ENCODE measurements around the gene STX11. TPM values are rescaled to one million over a fixed set of nuclear protein-coding genes. Genes with fewer than 3 reads are reported as not detected.

Gene STX11
- total RNA-seq, 2 experiments from 2014 or later: 19.6 to 20.9 TPM

GRCh38 chr6:144155529-144155928 is 5.2 kb downstream of the STX11 start:
- H3K36me3 Mint-ChIP-seq (ENCODE audit: low read depth): peaks cover 73% of the 10 kb centered on the region
- no peaks in the 10 kb centered on the region for H3K9me3 Mint-ChIP-seq (ENCODE audit: low read depth)
- CTCF ChIA-PET: no interaction called here
- no peaks in the 10 kb centered on the region for H3K27me3 Mint-ChIP-seq
- POLR2A ChIA-PET: no interaction called here
- H3K4me1 Mint-ChIP-seq: peaks cover 59% of the 10 kb centered on the region
- ATAC-seq (peak; percentile 39), DNase-seq (no peak)
- intact Hi-C loops (cut with DNase I, micrococcal nuclease): loop anchor here in 1 of 2 experiments (10.0 kb wide), 2 partner anchors 1211 to 1659 kb away; partner anchors contain the start of genes FBXO30 and HIVEP2
- no peak overlapping the region for H3K27ac Mint-ChIP-seq
- no peak overlapping the region for H3K4me3 Mint-ChIP-seq

GRCh38 chr6:144156338-144156737 is 6.0 kb downstream of the STX11 start:
- intact Hi-C loops (cut with DNase I, micrococcal nuclease): loop anchor here in 1 of 2 experiments (10.0 kb wide), 2 partner anchors 1212 to 1658 kb away; partner anchors contain the start of genes FBXO30 and HIVEP2
- peaks cover 59% of the 10 kb centered on the region for H3K4me1 Mint-ChIP-seq
- DNase-seq (no peak), ATAC-seq (no peak)
- H3K27me3 Mint-ChIP-seq: no peaks in the 10 kb centered on the region
- ChIA-PET POLR2A (no interaction called here), CTCF (interaction anchor here (1.0 kb wide), 2 partner anchors 25 to 218 kb away, joined by 3 to 4 read pairs; no protein-coding TSS in a partner anchor)
- H3K4me3 Mint-ChIP-seq: no peak overlapping the region
- peaks cover 73% of the 10 kb centered on the region for H3K36me3 Mint-ChIP-seq (ENCODE audit: low read depth)
- no peak overlapping the region for H3K27ac Mint-ChIP-seq
- H3K9me3 Mint-ChIP-seq (ENCODE audit: low read depth): no peaks in the 10 kb centered on the region

- Mint-ChIP-seq H3K4me3 (no peak overlapping the region), H3K4me1 (peaks cover 53% of the 10 kb centered on the region), H3K27ac (no peak overlapping the region), H3K9me3 (ENCODE audit: low read depth) (no peaks in the 10 kb centered on the region), H3K36me3 (ENCODE audit: low read depth) (peaks cover 74% of the 10 kb centered on the region), H3K27me3 (no peaks in the 10 kb centered on the region)
- DNase-seq (no peak), ATAC-seq (no peak)
- intact Hi-C loops (cut with DNase I, micrococcal nuclease): loop anchor here in 1 of 2 experiments (10.0 kb wide), 2 partner anchors 1212 to 1658 kb away; partner anchors contain the start of genes FBXO30 and HIVEP2
- CTCF ChIA-PET: interaction anchor here (1.0 kb wide), 2 partner anchors 26 to 219 kb away, joined by 3 to 4 read pairs; no protein-coding TSS in a partner anchor
- POLR2A ChIA-PET: no interaction called here
These were observed 6.7 kb downstream of the STX11 start for GRCh38 chr6:144156991-144157390.

- CTCF ChIA-PET: interaction anchor here (1.1 kb wide), 1 partner anchor 44 kb away, joined by 4 read pairs; no protein-coding TSS in a partner anchor
These were observed 7.8 kb downstream of the STX11 start for GRCh38 chr6:144158133-144158532.

GRCh38 chr6:144159223-144159622 is 8.9 kb downstream of the STX11 start:
- Mint-ChIP-seq H3K9me3 (ENCODE audit: low read depth) (no peaks in the 10 kb centered on the region), H3K36me3 (ENCODE audit: low read depth) (peaks cover 58% of the 10 kb centered on the region), H3K27ac (no peak overlapping the region), H3K4me1 (peaks cover 34% of the 10 kb centered on the region), H3K4me3 (no peak overlapping the region), H3K27me3 (no peaks in the 10 kb centered on the region)
- CTCF ChIA-PET: interaction anchor here (0.6 to 1.1 kb wide), 2 partner anchors 45 to 391 kb away, joined by 3 to 4 read pairs; no protein-coding TSS in a partner anchor
- DNase-seq (no peak), ATAC-seq (no peak)
- POLR2A ChIA-PET: interaction anchor here (0.8 kb wide), 1 partner anchor 65 kb away, joined by 6 read pairs; no protein-coding TSS in a partner anchor
- intact Hi-C loops (cut with DNase I, micrococcal nuclease): loop anchor here in 1 of 2 experiments (10.0 kb wide), 2 partner anchors 1214 to 1656 kb away; partner anchors contain the start of genes FBXO30 and HIVEP2

More at GRCh38 chr6:144158133-144158532, 7.8 kb downstream of the STX11 start:
- intact Hi-C loops (cut with DNase I, micrococcal nuclease): loop anchor here in 1 of 2 experiments (10.0 kb wide), 2 partner anchors 1213 to 1657 kb away; partner anchors contain the start of genes FBXO30 and HIVEP2
- H3K27me3 Mint-ChIP-seq: no peaks in the 10 kb centered on the region
- peaks cover 44% of the 10 kb centered on the region for H3K4me1 Mint-ChIP-seq
- H3K27ac Mint-ChIP-seq: no peak overlapping the region
- DNase-seq (no peak), ATAC-seq (no peak)
- POLR2A ChIA-PET: no interaction called here
- no peaks in the 10 kb centered on the region for H3K9me3 Mint-ChIP-seq (ENCODE audit: low read depth)
- no peak overlapping the region for H3K4me3 Mint-ChIP-seq
- H3K36me3 Mint-ChIP-seq (ENCODE audit: low read depth): peaks cover 69% of the 10 kb centered on the region

- H3K36me3 Mint-ChIP-seq (ENCODE audit: low read depth): peaks cover 53% of the 10 kb centered on the region
- no peaks in the 10 kb centered on the region for H3K9me3 Mint-ChIP-seq (ENCODE audit: low read depth)
- ChIA-PET CTCF (interaction anchor here (0.6 kb wide), 2 partner anchors 60 to 391 kb away, joined by 3 read pairs; no protein-coding TSS in a partner anchor), POLR2A (interaction anchor here (0.6 kb wide), 1 partner anchor 16 kb away, joined by 4 read pairs; no protein-coding TSS in a partner anchor)
- H3K27ac Mint-ChIP-seq: no peak overlapping the region
- H3K4me3 Mint-ChIP-seq: no peak overlapping the region
- ATAC-seq: no peak
- no peaks in the 10 kb centered on the region for H3K27me3 Mint-ChIP-seq
- intact Hi-C loops (cut with DNase I, micrococcal nuclease): loop anchor here in 1 of 2 experiments (10.0 kb wide), 2 partner anchors 1215 to 1655 kb away; partner anchors contain the start of genes FBXO30 and HIVEP2
- H3K4me1 Mint-ChIP-seq: peaks cover 28% of the 10 kb centered on the region
- no peak for DNase-seq
These were observed 9.4 kb downstream of the STX11 start for GRCh38 chr6:144159742-144160141.

- POLR2A ChIA-PET: interaction anchor here (0.7 kb wide), 1 partner anchor 83 kb away, joined by 3 read pairs; no protein-coding TSS in a partner anchor
These were observed 10.2 kb downstream of the STX11 start for GRCh38 chr6:144160431-144161005.

GRCh38 chr6:144161975-144162374 is 11.7 kb downstream of the STX11 start:
- POLR2A ChIA-PET: interaction anchor here (0.6 kb wide), 1 partner anchor 213 kb away, joined by 4 read pairs; no protein-coding TSS in a partner anchor
- Mint-ChIP-seq H3K36me3 (ENCODE audit: low read depth) (peaks cover 38% of the 10 kb centered on the region), H3K27ac (no peak overlapping the region), H3K9me3 (ENCODE audit: low read depth) (no peaks in the 10 kb centered on the region), H3K4me3 (no peak overlapping the region), H3K27me3 (no peaks in the 10 kb centered on the region), H3K4me1 (peaks cover 8% of the 10 kb centered on the region)
- intact Hi-C loops (cut with DNase I, micrococcal nuclease): no loop called here
- CTCF ChIA-PET: interaction anchor here (1.1 kb wide), 1 partner anchor 55 kb away, joined by 5 read pairs; no protein-coding TSS in a partner anchor
- no peak for DNase-seq
- no peak for ATAC-seq

More at GRCh38 chr6:144160431-144161005, 10.2 kb downstream of the STX11 start:
- DNase-seq (no peak), ATAC-seq (no peak)
- no peak overlapping the region for H3K27ac Mint-ChIP-seq
- H3K4me3 Mint-ChIP-seq: no peak overlapping the region
- H3K9me3 Mint-ChIP-seq (ENCODE audit: low read depth): no peaks in the 10 kb centered on the region
- CTCF ChIA-PET: interaction anchor here (0.6 to 1.3 kb wide), 2 partner anchors 11 to 61 kb away, joined by 3 read pairs; no protein-coding TSS in a partner anchor
- intact Hi-C loops (cut with DNase I, micrococcal nuclease): no loop called here
- peaks cover 21% of the 10 kb centered on the region for H3K4me1 Mint-ChIP-seq
- H3K27me3 Mint-ChIP-seq: no peaks in the 10 kb centered on the region
- peaks cover 48% of the 10 kb centered on the region for H3K36me3 Mint-ChIP-seq (ENCODE audit: low read depth)

- ChIA-PET CTCF (no interaction called here), POLR2A (no interaction called here)
- DNase-seq (no peak), ATAC-seq (no peak)
- no peaks in the 10 kb centered on the region for H3K27me3 Mint-ChIP-seq
- H3K4me3 Mint-ChIP-seq: no peak overlapping the region
- no peaks in the 10 kb centered on the region for H3K9me3 Mint-ChIP-seq (ENCODE audit: low read depth)
- H3K4me1 Mint-ChIP-seq: peaks cover 5% of the 10 kb centered on the region
- no peak overlapping the region for H3K27ac Mint-ChIP-seq
- H3K36me3 Mint-ChIP-seq (ENCODE audit: low read depth): peaks cover 30% of the 10 kb centered on the region
- intact Hi-C loops (cut with DNase I, micrococcal nuclease): no loop called here
These were observed 12.7 kb downstream of the STX11 start for GRCh38 chr6:144162977-144163376.

GRCh38 chr6:144165784-144166183 is 15.5 kb downstream of the STX11 start:
- no peaks in the 10 kb centered on the region for H3K27me3 Mint-ChIP-seq
- H3K4me1 Mint-ChIP-seq: peaks cover 2% of the 10 kb centered on the region
- no peak overlapping the region for H3K4me3 Mint-ChIP-seq
- no peak overlapping the region for H3K27ac Mint-ChIP-seq
- DNase-seq: no peak
- H3K9me3 Mint-ChIP-seq (ENCODE audit: low read depth): no peaks in the 10 kb centered on the region
- no peak for ATAC-seq
- intact Hi-C loops (cut with DNase I, micrococcal nuclease): no loop called here
- POLR2A ChIA-PET: interaction anchor here (0.5 kb wide), 1 partner anchor 749 kb away, joined by 3 read pairs; no protein-coding TSS in a partner anchor
- H3K36me3 Mint-ChIP-seq (ENCODE audit: low read depth): peaks cover 37% of the 10 kb centered on the region
- CTCF ChIA-PET: interaction anchor here (0.8 to 1.5 kb wide), 3 partner anchors 37 to 316 kb away, joined by 3 to 5 read pairs (median 4); no protein-coding TSS in a partner anchor

GRCh38 chr6:144170044-144170443 is 19.7 kb downstream of the STX11 start:
- Mint-ChIP-seq H3K4me1 (no peaks in the 10 kb centered on the region), H3K36me3 (ENCODE audit: low read depth) (peaks cover 45% of the 10 kb centered on the region), H3K4me3 (no peak overlapping the region), H3K9me3 (ENCODE audit: low read depth) (no peaks in the 10 kb centered on the region), H3K27me3 (no peaks in the 10 kb centered on the region), H3K27ac (no peak overlapping the region)
- ATAC-seq (no peak), DNase-seq (no peak)
- intact Hi-C loops (cut with DNase I, micrococcal nuclease): no loop called here
- ChIA-PET CTCF (interaction anchor here (2.2 kb wide), 1 partner anchor 11 kb away, joined by 7 read pairs; no protein-coding TSS in a partner anchor), POLR2A (no interaction called here)

All from activated CD4-positive, alpha-beta T cell treated with anti-CD3 and anti-CD28 coated beads for 36 hours (primary cell).